ENCODE measurements around the gene TSSK6.

TSSK6 gene

GRCh38 chr19:19514881-19515641 is at the start of gene TSSK6:
TSS of gene TSSK6 (minus strand) at chr19:19515548. CDS start at chr19:19515427, 121 bp downstream.
- no peak for DNase-seq (ENCODE audit: low read depth)

GRCh38 chr19:19563348-19563848 is 48.0 kb upstream of the TSSK6 start:
- no peak for DNase-seq (ENCODE audit: low read depth)

GRCh38 chr19:19562665-19563347 is 47.5 kb upstream of the TSSK6 start:
- DNase-seq (ENCODE audit: low read depth), result peak; percentile 37

GRCh38 chr19:19561946-19562664 is 46.8 kb upstream of the TSSK6 start:
- no peak for DNase-seq (ENCODE audit: low read depth)

GRCh38 chr19:19559931-19560330 is 44.6 kb upstream of the TSSK6 start:
- DNase-seq (ENCODE audit: low read depth), result no peak

- DNase-seq (ENCODE audit: low read depth), result no peak
Observed at GRCh38 chr19:19558636-19559035, 43.3 kb upstream of the TSSK6 start.

GRCh38 chr19:19558055-19558454 is 42.7 kb upstream of the TSSK6 start:
- no peak for DNase-seq (ENCODE audit: low read depth)

- peak; percentile 41 for DNase-seq (ENCODE audit: low read depth)
Observed at GRCh38 chr19:19554074-19555023, 39.0 kb upstream of the TSSK6 start.

- no peak for DNase-seq (ENCODE audit: low read depth)
Observed at GRCh38 chr19:19553670-19554069, 38.3 kb upstream of the TSSK6 start.

- DNase-seq (ENCODE audit: low read depth), result no peak
Observed at GRCh38 chr19:19552798-19553197, 37.5 kb upstream of the TSSK6 start.

- DNase-seq (ENCODE audit: low read depth), result no peak
Observed at GRCh38 chr19:19551853-19552192, 36.5 kb upstream of the TSSK6 start.

- no peak for DNase-seq (ENCODE audit: low read depth)
Observed at GRCh38 chr19:19550972-19551852, 35.9 kb upstream of the TSSK6 start.

- DNase-seq (ENCODE audit: low read depth), result no peak
Observed at GRCh38 chr19:19550485-19550929, 35.2 kb upstream of the TSSK6 start.

- no peak for DNase-seq (ENCODE audit: low read depth)
Observed at GRCh38 chr19:19549804-19550464, 34.6 kb upstream of the TSSK6 start.

GRCh38 chr19:19548915-19549759 is 33.8 kb upstream of the TSSK6 start:
- DNase-seq (ENCODE audit: low read depth), result no peak

GRCh38 chr19:19547674-19548336 is 32.5 kb upstream of the TSSK6 start:
- no peak for DNase-seq (ENCODE audit: low read depth)

- no peak for DNase-seq (ENCODE audit: low read depth)
Observed at GRCh38 chr19:19546751-19547162, 31.4 kb upstream of the TSSK6 start.

- DNase-seq (ENCODE audit: low read depth), result no peak
Observed at GRCh38 chr19:19545707-19546106, 30.4 kb upstream of the TSSK6 start.
